HAP-1 (cell line): Measurements from ENCODE around the gene OSTC.

Experiments used
- DNase-seq, 2 experiments: peaks; one replicate each; pipeline ENCODE4 v3.0.0-alpha.2; 2016 to 2020; ENCODE audit warnings: low spot score in 2 of 2
- H3K27me3 ChIP-seq: fragments of 250-450 bp; sonication (Bioruptor Pico); 2 replicates; pipeline ENCODE4 v1.5.1; 2020; ENCODE audit warnings: low read depth, mild to moderate bottlenecking, moderate library complexity
- H3K36me3 ChIP-seq: fragments of 250-450 bp; sonication (Bioruptor Pico); replicated peaks from 2 replicates; pipeline ENCODE4 v1.5.1; 2020; ENCODE audit warnings: mild to moderate bottlenecking
- H3K4me1 ChIP-seq: fragments of 250-450 bp; sonication (Bioruptor Pico); 2 replicates; pipeline ENCODE4 v1.5.1; 2020; ENCODE audit warnings: mild to moderate bottlenecking
- H3K4me3 ChIP-seq: fragments of 250-450 bp; sonication (Bioruptor Pico); 2 replicates; pipeline ENCODE4 v1.5.1; 2020; ENCODE audit warnings: mild to moderate bottlenecking, moderate library complexity
- H3K9me3 ChIP-seq: fragments of 250-450 bp; sonication (Bioruptor Pico); 2 replicates; pipeline ENCODE4 v1.5.1; 2020; ENCODE audit warnings: mild to moderate bottlenecking, moderate library complexity
- in situ Hi-C: fragments of 300-500 bp; cut with MboI; formaldehyde crosslinking; loops from 3 replicates; pipeline ENCODE4 v1.14.3; 2020; ENCODE audit warnings: low sequenced_read_pairs, inconsistent platforms, mixed read lengths

Gene OSTC

DNA sequence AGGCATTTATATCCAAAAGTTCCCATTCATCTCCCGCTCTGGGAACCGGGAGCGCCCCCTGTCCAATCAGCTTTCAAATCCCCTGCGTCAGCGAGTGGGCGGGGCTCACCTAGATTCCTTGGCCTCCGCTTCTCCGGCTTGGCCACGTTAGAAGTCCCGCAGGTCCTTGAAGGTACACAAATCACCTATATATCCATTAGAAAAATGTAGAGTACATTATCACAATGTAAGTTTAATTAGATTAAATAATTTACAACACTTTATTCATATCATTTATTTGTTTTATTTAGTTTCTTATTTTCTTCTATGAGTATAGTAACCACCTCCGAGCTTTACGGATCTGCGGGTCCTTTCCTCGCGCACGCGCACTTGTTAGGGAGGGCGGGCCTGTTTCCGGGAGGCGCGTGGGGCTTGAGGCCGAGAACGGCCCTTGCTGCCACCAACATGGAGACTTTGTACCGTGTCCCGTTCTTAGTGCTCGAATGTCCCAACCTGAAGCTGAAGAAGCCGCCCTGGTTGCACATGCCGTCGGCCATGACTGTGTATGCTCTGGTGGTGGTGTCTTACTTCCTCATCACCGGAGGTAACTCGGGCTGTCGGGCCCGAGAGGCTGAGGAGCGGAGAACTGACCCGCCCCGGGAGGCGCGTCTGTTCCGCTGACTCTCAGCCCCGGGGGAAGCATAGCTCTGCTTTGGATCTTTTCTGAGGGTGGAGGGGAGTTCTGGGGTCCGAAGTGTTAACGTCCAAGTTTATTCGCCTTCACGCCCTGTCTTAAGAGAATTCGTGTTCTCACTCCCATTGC lies at the start of gene OSTC:
Gene OSTC, plus strand, starts transcription at position 388 of the 802 bp plus-strand sequence. Its CDS starts 57 bp downstream, at position 445.
- peak; percentile 92 to 97 for DNase-seq
- Histone ChIP-seq H3K4me1 (peaks cover 2% of the 10 kb centered on the region; the same call in 1 of the 2 replicates), H3K27me3 (no peaks in the 10 kb centered on the region), H3K9me3 (no peaks in the 10 kb centered on the region), H3K4me3 (peak within 1 kb of the TSS; percentile 80), H3K36me3 (no peaks in the 10 kb centered on the region; the same call in 1 of the 2 replicates)
- in situ Hi-C loops, result no loop called here

DNA sequence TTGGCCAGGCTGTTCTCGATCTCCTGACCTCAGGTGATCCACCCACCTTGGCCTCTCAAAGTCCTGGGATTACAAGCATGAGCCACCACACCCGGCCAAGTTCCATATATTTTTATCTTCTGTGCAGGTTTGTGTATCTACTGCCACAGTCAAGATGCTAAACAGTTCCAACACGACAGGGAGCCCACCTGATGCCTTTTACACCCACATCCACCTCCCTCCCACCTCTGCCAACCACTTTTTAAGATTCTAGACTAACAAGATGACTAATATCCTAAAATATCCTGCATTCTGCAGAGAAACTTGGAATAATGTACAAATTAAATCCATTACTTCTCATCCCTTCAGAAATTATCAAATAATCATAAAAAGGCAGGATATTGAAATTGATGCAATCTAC lies 49.3 kb upstream of the OSTC start:
- H3K36me3 ChIP-seq, result no peaks in the 10 kb centered on the region
- H3K4me1 ChIP-seq, result no peaks in the 10 kb centered on the region
- in situ Hi-C loops, result no loop called here
- H3K4me3 ChIP-seq, result no peak overlapping the region
- H3K27me3 ChIP-seq, result no peaks in the 10 kb centered on the region
- DNase-seq, result no peak
- H3K9me3 ChIP-seq, result no peaks in the 10 kb centered on the region

DNA sequence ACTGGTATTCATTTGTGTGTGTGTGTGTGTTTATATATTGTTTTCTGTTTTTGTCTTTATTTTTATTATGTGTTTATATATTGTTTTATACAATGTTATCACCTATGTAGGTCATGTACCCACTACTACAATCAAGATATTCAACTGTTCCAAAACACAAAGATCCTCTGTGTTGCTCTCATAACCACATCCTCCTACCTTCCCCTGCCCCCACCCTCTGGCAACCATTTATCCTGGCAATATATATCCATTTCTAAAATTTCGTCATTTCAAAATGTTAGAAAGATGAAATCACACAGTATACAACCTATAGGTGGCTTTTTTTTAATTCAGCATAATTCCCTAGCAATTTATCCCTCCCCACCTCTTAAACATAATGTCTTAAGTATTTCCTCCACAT lies 48.9 kb upstream of the OSTC start:
- H3K4me1 ChIP-seq, result no peaks in the 10 kb centered on the region
- DNase-seq, result no peak
- in situ Hi-C loops, result no loop called here
- H3K4me3 ChIP-seq, result no peak overlapping the region
- H3K9me3 ChIP-seq, result no peaks in the 10 kb centered on the region
- no peaks in the 10 kb centered on the region for H3K36me3 ChIP-seq
- no peaks in the 10 kb centered on the region for H3K27me3 ChIP-seq

DNA sequence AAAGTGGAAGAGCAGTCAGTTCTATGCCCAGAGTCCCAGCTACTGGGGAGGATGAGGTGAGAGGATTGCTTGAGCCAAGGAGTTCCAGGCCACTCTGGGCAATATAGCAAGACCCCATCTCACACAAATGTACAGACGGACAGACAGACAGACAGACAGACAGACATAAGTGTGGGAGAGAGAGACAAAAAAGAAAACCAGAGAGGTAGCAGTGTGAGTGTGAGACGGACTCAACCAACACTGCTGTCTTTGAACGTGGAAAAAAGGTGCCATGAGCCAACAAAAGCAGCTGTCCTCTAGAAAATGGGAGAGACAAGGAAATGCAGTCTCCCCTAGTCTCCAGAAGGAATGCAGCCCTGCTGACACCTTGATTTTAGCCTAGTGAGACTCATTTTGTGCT lies 48.2 kb upstream of the OSTC start:
- no peaks in the 10 kb centered on the region for H3K9me3 ChIP-seq
- H3K4me3 ChIP-seq, result no peak overlapping the region
- in situ Hi-C loops, result no loop called here
- no peaks in the 10 kb centered on the region for H3K4me1 ChIP-seq
- H3K27me3 ChIP-seq, result no peaks in the 10 kb centered on the region
- no peaks in the 10 kb centered on the region for H3K36me3 ChIP-seq
- DNase-seq, result no peak

DNA sequence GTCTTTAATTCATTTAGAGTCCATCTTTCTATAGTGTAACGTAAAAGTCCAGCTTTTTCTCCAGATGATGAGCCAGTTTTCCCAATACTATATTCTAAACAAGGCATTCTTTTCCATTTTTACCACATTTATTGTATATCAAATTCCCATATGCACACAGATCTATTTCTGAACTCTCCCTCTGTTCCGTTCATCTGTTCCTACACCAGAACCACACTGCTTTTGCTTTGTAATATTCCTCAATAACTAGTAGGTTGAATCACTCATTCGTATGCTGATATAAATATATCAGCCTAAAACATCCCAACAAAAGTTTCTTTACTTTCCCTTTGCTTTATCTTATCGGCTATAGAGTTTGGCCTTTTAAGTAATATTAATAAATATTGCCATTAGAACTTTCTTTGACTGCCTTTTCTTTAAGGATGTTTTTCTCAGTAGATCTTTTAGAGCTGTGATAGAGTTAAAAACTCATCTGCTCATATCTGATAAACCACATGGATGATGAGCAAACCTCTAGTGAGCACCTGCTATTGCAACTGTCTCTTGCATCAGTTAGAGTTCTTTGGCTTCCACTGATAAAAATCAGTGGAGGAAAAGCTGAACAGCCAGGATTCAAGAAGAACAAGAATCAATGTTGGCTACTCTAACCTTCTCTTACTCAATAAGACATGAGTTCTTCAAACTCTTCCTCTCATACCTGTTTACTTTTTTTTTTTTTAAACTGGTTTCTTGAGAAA lies 43.2 kb upstream of the OSTC start:
- H3K27me3 ChIP-seq, result no peaks in the 10 kb centered on the region; the same call in 1 of the 2 replicates
- in situ Hi-C loops, result no loop called here
- H3K9me3 ChIP-seq, result no peaks in the 10 kb centered on the region
- DNase-seq, result no peak
- H3K4me3 ChIP-seq, result no peak overlapping the region
- H3K36me3 ChIP-seq, result no peaks in the 10 kb centered on the region
- no peaks in the 10 kb centered on the region for H3K4me1 ChIP-seq

DNA sequence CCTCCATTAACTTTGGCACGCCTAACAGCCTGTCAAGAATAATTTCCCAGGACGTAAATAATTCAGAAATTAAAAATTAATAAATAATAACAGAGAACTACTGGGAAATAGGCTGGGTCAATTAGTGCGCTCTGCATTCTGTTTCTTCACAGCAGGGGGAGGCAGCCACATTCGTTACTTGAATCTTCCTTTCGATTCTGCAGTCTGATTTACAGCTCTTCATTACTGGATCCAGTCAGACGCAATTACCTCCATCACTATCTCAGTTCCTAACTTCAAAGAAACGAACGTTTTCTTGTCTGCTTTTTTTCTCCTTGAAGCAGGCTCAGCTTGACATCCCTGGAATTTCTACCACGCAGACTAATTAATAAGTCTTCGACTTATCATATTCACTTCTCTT lies 39.0 kb upstream of the OSTC start:
- Histone ChIP-seq H3K4me1 (no peaks in the 10 kb centered on the region), H3K27me3 (no peaks in the 10 kb centered on the region; the same call in 1 of the 2 replicates), H3K4me3 (no peak overlapping the region), H3K36me3 (no peaks in the 10 kb centered on the region), H3K9me3 (no peaks in the 10 kb centered on the region)
- DNase-seq, result no peak
- in situ Hi-C loops, result no loop called here

DNA sequence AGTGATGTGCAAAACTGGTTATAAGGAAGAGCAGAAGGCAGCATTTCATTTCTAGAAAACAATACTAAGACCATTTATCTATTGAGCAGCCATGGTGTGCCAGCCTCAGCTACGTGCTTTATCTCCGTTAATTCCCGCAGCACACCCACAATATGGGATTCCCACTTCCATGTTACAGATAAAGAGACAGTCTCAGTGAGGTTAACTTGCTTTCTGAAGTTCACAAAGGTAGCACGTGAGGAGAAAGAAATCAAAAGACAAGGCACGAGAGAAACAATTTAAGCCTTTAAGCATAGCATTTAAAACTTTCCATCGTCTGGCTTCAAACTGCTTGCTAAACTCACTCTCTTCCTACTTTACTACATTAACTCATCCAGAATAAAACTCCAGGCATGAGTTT lies 38.0 kb upstream of the OSTC start:
- no peaks in the 10 kb centered on the region; the same call in 1 of the 2 replicates for H3K27me3 ChIP-seq
- DNase-seq, result no peak
- no peak overlapping the region for H3K4me3 ChIP-seq
- no peaks in the 10 kb centered on the region for H3K36me3 ChIP-seq
- H3K9me3 ChIP-seq, result no peaks in the 10 kb centered on the region
- in situ Hi-C loops, result no loop called here
- H3K4me1 ChIP-seq, result no peaks in the 10 kb centered on the region

DNA sequence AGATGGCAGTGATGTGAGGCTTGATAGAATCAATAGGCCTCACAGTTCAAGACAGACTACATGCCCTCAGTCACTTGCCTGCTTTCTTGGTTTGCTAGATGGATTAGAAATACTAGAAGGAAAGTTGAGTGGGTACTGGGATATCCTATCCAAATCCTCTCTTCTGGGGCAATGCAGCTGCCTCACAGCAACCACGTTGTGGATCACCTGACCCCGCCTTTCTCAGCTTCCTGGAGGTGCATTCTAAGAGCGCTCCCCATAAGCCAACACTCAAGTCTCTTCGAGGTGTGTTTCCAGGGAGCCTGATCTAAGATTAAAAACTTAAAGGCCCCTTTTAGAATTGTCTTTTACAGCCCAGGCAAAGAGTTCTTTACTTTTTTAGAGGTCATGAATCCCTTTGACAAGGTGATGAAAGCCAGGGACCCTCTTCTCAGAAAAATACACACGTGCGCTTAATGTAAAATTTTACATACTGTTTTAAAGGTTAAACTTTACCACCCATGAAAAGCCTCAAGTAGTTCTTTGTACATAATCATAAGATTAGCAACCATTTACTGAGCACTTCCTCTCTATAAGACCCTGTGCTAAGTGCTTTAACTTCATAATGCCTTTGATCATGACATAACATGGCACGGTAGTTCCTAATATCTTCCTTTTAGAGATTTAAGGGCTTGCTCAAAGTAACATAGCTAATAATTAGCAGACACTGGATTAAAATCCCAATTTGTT lies 30.9 kb upstream of the OSTC start:
- Histone ChIP-seq H3K27me3 (no peaks in the 10 kb centered on the region), H3K36me3 (peaks cover 40% of the 10 kb centered on the region), H3K9me3 (no peaks in the 10 kb centered on the region), H3K4me3 (peak overlapping the region; percentile 86), H3K4me1 (peaks cover 28% of the 10 kb centered on the region)
- in situ Hi-C loops, result no loop called here
- no peak for DNase-seq

DNA sequence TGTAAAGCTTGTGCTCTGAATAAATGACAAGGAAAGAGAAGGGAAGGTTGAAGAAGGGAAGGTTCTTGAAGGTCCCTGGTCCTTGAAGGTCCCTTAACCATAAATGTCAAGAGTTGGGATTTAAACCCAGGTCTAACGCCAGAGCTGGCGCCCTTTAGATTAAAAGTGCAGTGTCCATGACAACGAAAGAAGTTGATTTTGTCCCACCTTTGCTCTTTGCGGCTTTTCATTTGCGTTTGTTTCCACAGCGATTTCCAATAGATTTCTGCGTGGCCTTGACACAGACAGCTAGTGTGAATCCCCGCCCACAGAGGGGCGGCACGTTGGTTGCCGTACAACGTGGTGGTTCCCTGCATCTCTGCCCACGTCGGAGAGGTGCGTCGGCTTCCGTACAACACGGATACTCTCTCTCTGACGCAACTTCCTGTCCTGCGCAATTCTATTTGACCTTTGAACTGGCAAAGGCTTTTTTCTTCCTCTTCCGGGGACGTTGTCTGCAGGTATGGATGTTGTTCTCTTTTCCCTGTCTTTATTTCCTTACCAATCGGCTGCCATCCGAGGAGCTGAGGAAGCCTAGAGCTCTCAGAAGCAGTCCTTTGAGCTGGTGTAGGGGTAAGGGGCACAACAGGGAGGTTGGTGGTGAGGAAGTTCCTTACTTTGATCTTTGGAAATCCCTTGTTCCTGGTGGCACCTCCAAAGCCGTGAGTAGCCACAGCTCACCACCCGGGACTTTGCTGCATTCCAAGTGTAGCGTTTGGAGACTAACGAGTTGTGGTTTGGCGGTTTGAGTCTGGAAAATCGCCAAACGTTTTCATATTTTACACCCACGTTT lies 30.1 kb upstream of the OSTC start, which contains the start of gene RPL34:
Gene RPL34, plus strand, starts transcription at position 476 of the 832 bp plus-strand sequence. CDS start 1,384 bp downstream, outside the sequence.
- peak; percentile 95 to 97 for DNase-seq
- peaks cover 48% of the 10 kb centered on the region for H3K36me3 ChIP-seq
- in situ Hi-C loops, result no loop called here
- H3K27me3 ChIP-seq, result no peaks in the 10 kb centered on the region
- peak within 1 kb of the TSS; percentile 86 for H3K4me3 ChIP-seq
- no peaks in the 10 kb centered on the region for H3K9me3 ChIP-seq
- peaks cover 28% of the 10 kb centered on the region for H3K4me1 ChIP-seq

DNA sequence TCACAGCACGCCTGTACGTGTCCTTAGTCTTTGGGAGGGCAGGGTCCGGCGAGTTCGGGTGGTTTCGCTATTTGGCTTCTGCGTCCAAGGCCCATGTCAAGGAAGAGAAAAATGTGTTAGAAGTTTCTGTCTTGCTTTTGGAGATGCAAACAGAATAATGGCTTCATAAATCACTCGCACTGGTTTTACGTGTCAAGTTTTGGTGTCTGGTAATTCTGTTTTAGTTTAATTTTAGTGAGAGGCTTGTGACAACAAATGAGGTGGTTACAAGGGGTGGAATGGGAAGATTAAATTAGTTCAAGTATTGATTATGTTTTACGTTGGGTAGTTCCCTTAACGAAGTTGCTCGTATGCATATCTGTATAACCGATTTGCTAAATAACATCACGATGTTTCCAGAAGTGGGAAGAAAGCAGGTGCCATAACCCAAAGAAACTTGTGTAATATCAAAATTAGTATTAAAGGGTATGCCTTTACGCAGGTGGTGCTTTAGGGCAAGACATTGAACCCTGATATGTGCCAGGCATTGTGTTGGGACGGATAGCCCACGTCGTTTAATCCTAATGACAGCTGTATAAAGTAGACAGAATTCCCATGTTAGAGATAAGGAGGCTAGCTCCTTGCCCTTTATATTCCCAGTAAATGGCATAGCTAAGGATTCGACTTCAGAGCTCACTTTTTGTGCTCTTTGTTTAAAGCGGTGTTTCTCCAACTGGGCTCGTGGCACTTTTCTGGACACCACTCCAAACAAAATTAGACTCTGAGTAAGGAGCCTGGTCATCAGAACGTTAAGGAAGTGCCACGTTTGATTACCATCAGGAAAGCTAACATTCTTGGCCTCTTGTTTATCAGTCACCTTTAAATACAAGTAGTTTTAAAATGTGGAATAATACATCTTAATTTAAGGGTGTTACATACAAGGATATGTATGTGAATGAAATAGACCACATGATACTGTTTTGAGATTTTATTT lies 29.2 kb upstream of the OSTC start:
- in situ Hi-C loops, result no loop called here
- Histone ChIP-seq H3K27me3 (no peaks in the 10 kb centered on the region), H3K36me3 (peaks cover 57% of the 10 kb centered on the region), H3K4me3 (peak overlapping the region; percentile 86), H3K9me3 (no peaks in the 10 kb centered on the region), H3K4me1 (peaks cover 28% of the 10 kb centered on the region)
- DNase-seq, result no peak

DNA sequence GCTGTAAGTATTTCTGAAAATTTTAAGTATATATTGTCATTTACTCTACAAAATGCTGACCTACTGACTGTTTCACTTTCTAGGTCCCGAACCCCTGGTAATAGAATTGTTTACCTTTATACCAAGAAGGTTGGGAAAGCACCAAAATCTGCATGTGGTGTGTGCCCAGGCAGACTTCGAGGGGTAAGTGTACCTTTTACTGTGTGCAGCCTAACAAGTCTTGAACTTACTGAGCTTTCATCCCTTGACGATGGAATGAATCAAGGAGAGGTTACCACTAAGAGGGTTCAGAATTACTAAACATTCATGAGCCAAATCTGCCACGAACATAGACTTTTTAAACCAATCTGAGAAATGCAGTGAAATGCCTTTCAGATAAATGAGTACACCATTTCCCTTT lies 28.4 kb upstream of the OSTC start:
- peaks cover 65% of the 10 kb centered on the region for H3K36me3 ChIP-seq

DNA sequence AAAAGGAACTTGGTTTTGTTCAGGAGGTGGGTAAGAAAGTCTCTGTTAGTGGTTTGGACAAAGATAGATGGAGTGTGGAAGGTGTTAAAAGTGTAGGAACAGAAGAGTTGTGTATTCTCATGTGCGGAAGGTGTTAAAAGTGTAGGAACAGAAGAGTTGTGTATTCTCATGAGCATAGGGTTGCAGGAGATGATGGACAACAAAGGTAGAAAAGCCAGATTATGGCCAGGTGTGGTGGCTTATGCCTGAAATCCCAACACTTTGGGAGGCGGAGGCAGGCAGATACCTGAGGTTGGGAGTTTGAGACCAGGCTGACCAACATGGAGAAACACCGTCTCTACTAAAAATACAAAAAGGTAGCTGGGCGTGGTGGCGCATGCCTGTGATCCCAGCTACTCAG lies 27.6 kb upstream of the OSTC start:
- no peaks in the 10 kb centered on the region for H3K9me3 ChIP-seq
- peaks cover 73% of the 10 kb centered on the region for H3K36me3 ChIP-seq
- no peak for DNase-seq
- in situ Hi-C loops, result no loop called here
- no peaks in the 10 kb centered on the region for H3K27me3 ChIP-seq
- H3K4me1 ChIP-seq, result peaks cover 28% of the 10 kb centered on the region
- H3K4me3 ChIP-seq, result peak overlapping the region; percentile 86

More for the DNA sequence above, 28.4 kb upstream of the OSTC start:
- in situ Hi-C loops, result no loop called here
- Histone ChIP-seq H3K9me3 (no peaks in the 10 kb centered on the region), H3K4me3 (peak overlapping the region; percentile 86), H3K4me1 (peaks cover 28% of the 10 kb centered on the region), H3K27me3 (no peaks in the 10 kb centered on the region)
- no peak for DNase-seq
